NT2/D1 (cell line): ENCODE data around the gene ECM2.

Source experiments
- DNase-seq: peaks from one replicate; pipeline ENCODE4 v3.0.0-alpha.2; 2011; ENCODE audit warnings: low read depth, low spot score
- H3K27me3 ChIP-seq: 2 replicates; pipeline ENCODE4 v1.6.0; 2011; ENCODE audit warnings: mild to moderate bottlenecking; ENCODE audit not compliant: insufficient read length, insufficient read depth
- H3K36me3 ChIP-seq: 2 replicates; pipeline ENCODE4 v1.6.1; 2011; ENCODE audit warnings: mild to moderate bottlenecking, low read length, mixed read lengths; ENCODE audit not compliant: insufficient read depth, insufficient read length
- H3K4me1 ChIP-seq: 2 replicates; pipeline ENCODE4 v1.5.1; 2011; ENCODE audit not compliant: insufficient read depth, insufficient read length
- H3K4me3 ChIP-seq: 2 replicates; pipeline ENCODE4 v1.5.1; 2011; ENCODE audit warnings: low read depth; ENCODE audit not compliant: insufficient read length
- H3K9ac ChIP-seq: 2 replicates; pipeline ENCODE4 v1.6.0; 2011; ENCODE audit warnings: low read depth; ENCODE audit not compliant: insufficient read length
- H3K9me3 ChIP-seq: 2 replicates; pipeline ENCODE4 v1.5.1; 2011; ENCODE audit warnings: mild to moderate bottlenecking, low read length; ENCODE audit not compliant: insufficient read depth
- SUZ12 ChIP-seq: IDR thresholded peaks from 2 replicates; pipeline ENCODE4 v1.6.1; 2011; ENCODE audit not compliant: insufficient read length, insufficient read depth; ENCODE audit errors: extremely low read depth
- YY1 ChIP-seq: IDR thresholded peaks from 2 replicates; pipeline ENCODE4 v1.6.1; 2011; ENCODE audit not compliant: insufficient read length, insufficient read depth
- ZNF274 ChIP-seq: IDR thresholded peaks from 2 replicates; pipeline ENCODE4 v1.6.1; 2011; ENCODE audit warnings: mild to moderate bottlenecking, low read depth, low read length

ECM2 gene

DNA sequence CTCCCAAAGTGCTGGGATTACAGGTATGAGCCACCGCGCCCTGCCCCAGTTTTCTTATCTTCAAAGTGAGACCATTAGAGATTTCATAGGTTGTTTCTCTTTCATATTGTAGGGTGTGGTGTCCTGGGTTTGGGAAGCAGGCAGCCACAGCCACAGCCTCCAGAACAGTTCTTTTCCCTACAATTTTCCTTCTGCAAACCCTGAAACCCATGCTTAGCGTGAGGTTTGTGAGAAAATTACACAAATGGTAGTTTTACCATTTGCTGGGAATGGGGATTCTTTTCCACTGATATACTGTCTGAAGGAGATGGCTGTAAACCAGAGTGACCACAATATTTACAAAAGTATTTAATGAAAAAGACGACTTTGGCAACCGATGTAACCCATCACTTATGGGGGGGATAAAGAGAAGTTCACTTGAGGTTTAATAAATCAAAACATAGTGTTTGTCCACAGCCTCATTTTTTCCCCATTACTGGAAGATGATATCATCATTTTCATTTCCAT lies 26.7 kb upstream of the ECM2 start:
- Histone ChIP-seq H3K27me3 (no peaks in the 10 kb centered on the region), H3K9ac (no peak overlapping the region), H3K36me3 (no peaks in the 10 kb centered on the region), H3K9me3 (no peaks in the 10 kb centered on the region), H3K4me1 (no peaks in the 10 kb centered on the region), H3K4me3 (no peak overlapping the region)
- no peak for DNase-seq
- TF ChIP-seq YY1: no peak
- TF ChIP-seq ZNF274: no peak
- no peak for TF ChIP-seq SUZ12

GRCh38 chr9:92561374-92562330 lies 25.9 kb upstream of the ECM2 start:
- no peak overlapping the region for H3K4me3 ChIP-seq
- no peak overlapping the region for H3K9ac ChIP-seq
- H3K36me3 ChIP-seq: no peaks in the 10 kb centered on the region
- TF ChIP-seq YY1 (no peak), ZNF274 (no peak), SUZ12 (no peak)
- H3K9me3 ChIP-seq: no peaks in the 10 kb centered on the region
- H3K4me1 ChIP-seq: no peaks in the 10 kb centered on the region
- no peaks in the 10 kb centered on the region for H3K27me3 ChIP-seq
- DNase-seq: no peak

DNA sequence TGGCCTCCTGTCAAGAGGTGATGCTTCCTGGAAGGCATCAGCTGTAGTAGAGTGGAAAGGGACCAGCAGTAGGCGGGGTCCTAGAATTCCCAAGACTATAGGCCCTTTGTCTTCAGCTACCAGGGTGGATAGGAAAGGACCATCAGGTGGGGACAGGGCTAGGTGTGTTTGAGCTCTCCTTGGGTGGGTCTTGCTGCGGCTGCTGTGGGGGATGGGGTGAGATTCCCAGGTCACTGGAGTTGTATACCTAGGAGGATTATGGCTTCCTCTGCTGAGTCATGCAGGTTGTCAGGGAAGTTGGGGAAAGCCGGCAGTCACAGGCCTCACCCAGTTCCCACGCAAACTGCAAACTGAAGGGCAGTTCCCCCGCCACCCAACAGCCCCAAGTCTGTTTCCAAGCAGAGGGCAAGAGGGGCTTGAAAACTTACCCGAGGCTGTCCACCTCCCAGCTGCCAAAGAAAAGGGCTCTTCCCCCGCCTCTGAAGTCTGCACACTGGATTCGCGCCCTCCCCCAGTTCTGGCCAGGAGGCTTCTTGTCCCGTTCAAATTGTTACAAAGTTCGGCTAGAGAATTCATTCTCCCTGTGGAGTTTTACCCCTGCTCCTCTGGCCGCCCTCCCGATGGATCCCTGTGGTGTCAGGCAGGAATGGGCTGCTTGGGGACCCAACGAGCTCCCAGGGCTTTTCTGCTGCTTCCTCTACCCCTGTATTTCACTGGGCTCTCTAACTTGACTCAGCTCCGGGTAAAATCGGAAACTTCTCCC lies 23.0 kb upstream of the ECM2 start:
- no peak for TF ChIP-seq SUZ12
- no peaks in the 10 kb centered on the region for H3K9me3 ChIP-seq
- peak; percentile 1 for DNase-seq
- no peaks in the 10 kb centered on the region for H3K4me1 ChIP-seq
- H3K4me3 ChIP-seq: no peak overlapping the region
- no peaks in the 10 kb centered on the region for H3K27me3 ChIP-seq
- no peak overlapping the region for H3K9ac ChIP-seq
- H3K36me3 ChIP-seq: no peaks in the 10 kb centered on the region

GRCh38 chr9:92550765-92551164 lies 15.0 kb upstream of the ECM2 start:
- no peaks in the 10 kb centered on the region for H3K27me3 ChIP-seq
- H3K9ac ChIP-seq: no peak overlapping the region
- H3K4me1 ChIP-seq: no peaks in the 10 kb centered on the region
- H3K36me3 ChIP-seq: no peaks in the 10 kb centered on the region
- TF ChIP-seq YY1 (no peak), SUZ12 (no peak), ZNF274 (no peak)
- no peak overlapping the region for H3K4me3 ChIP-seq
- H3K9me3 ChIP-seq: peaks cover 6% of the 10 kb centered on the region; the same call in 1 of the 2 replicates
- DNase-seq: no peak

DNA sequence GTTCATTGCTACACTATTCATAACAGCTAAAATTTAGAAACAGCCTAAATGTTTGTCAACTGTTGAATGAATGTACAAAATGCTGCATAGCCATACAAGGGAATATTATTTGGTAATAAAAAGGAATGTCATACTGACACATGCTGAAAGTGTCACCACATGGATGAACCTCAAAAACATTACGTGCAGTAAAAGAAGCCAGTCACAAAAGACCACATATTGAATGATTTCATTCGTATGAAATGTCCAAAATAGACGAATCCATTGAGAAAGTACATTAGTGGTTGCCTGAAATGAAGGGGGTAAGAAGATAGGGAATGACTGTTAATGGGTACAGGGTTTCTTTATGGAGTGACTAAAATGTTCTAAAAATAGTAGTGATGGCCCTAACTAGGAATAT lies 11.6 kb upstream of the ECM2 start:
- Histone ChIP-seq H3K9me3 (peaks cover 8% of the 10 kb centered on the region; the same call in 1 of the 2 replicates), H3K36me3 (no peaks in the 10 kb centered on the region), H3K9ac (no peak overlapping the region), H3K4me1 (no peaks in the 10 kb centered on the region), H3K27me3 (no peaks in the 10 kb centered on the region), H3K4me3 (no peak overlapping the region)
- DNase-seq: no peak
- TF ChIP-seq YY1: no peak
- TF ChIP-seq ZNF274: no peak
- TF ChIP-seq SUZ12: no peak

- Histone ChIP-seq H3K9me3 (peaks cover 8% of the 10 kb centered on the region; the same call in 1 of the 2 replicates), H3K36me3 (no peaks in the 10 kb centered on the region), H3K4me3 (no peak overlapping the region), H3K4me1 (no peaks in the 10 kb centered on the region), H3K9ac (no peak overlapping the region), H3K27me3 (no peaks in the 10 kb centered on the region)
- TF ChIP-seq SUZ12 (no peak), ZNF274 (no peak), YY1 (no peak)
- no peak for DNase-seq
Measured at GRCh38 chr9:92545002-92545510, 9.3 kb upstream of the ECM2 start.

DNA sequence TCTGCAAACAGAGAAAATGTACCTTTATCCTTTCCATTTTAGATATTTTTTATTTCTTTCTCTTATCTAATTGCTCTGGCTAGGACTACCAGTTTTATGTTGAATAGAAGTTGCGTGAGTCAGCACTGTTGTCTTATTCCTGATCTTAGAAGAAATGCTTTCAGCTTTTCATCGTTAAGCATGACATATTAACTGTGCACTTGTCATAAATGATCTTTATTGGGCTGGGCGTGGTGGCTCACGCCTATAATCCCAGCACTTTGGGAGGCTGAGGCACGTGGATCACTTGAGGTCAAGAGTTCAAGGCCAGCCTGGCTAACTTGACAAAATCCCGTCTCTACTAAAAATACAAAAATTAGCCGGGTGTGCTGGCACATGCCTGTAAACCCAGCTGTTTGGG lies 8.2 kb upstream of the ECM2 start:
- Histone ChIP-seq H3K9me3 (peaks cover 8% of the 10 kb centered on the region; the same call in 1 of the 2 replicates), H3K4me3 (no peak overlapping the region), H3K4me1 (no peaks in the 10 kb centered on the region), H3K36me3 (no peaks in the 10 kb centered on the region), H3K9ac (no peak overlapping the region), H3K27me3 (no peaks in the 10 kb centered on the region)
- TF ChIP-seq ZNF274: no peak
- no peak for TF ChIP-seq YY1
- no peak for TF ChIP-seq SUZ12
- DNase-seq: no peak
